Small intestine (tissue), 7 donors: ENCODE results near the gene KMT2C. TPM values are rescaled to one million over a fixed set of nuclear protein-coding genes. Genes with fewer than 3 reads are reported as not detected.
"Not testable (repeated sequence)": the region's sequence is repeated elsewhere in the genome, so short reads cannot be mapped to it uniquely, and the experiment has no call there.

ENCODE experiments used
- DNase-seq, 2 donors: peaks; one replicate each; pipeline versions ENCODE4 v3.0.0 to v3.0.0-alpha.2; 2013
- FAIRE-seq: peaks from 2 replicates; lab custom pipeline; 2012; peaks lifted over from hg19 to GRCh38; lab: Jason Lieb, UNC
- H3K27ac ChIP-seq, 3 donors: one replicate each; pipeline ENCODE4 v1.5.1; 2013; ENCODE audit warnings: low read length in 2 of 3, mild to moderate bottlenecking in 2 of 3, control low read depth in 1 of 3, inconsistent platforms in 1 of 3, low read depth in 1 of 3, moderate library complexity in 1 of 3
- H3K27me3 ChIP-seq, 3 donors: one replicate each; pipeline ENCODE4 v1.6.1; 2013; ENCODE audit warnings: low read length in 3 of 3, inconsistent platforms in 1 of 3; ENCODE audit not compliant: control insufficient read depth in 3 of 3, insufficient read depth in 3 of 3
- H3K36me3 ChIP-seq, 3 donors: one replicate each; pipeline ENCODE4 v1.6.1; 2013; ENCODE audit warnings: low read length in 3 of 3, inconsistent platforms in 1 of 3, low read depth in 1 of 3, mild to moderate bottlenecking in 1 of 3, moderate library complexity in 1 of 3; ENCODE audit not compliant: control insufficient read depth in 3 of 3, insufficient read depth in 2 of 3
- H3K4me1 ChIP-seq, 3 donors: one replicate each; pipeline ENCODE4 v1.6.1; 2013; ENCODE audit warnings: low read length in 2 of 3, inconsistent platforms in 1 of 3, low read depth in 1 of 3, mild to moderate bottlenecking in 1 of 3, moderate library complexity in 1 of 3; ENCODE audit not compliant: control insufficient read depth in 3 of 3, insufficient read depth in 2 of 3
- H3K4me3 ChIP-seq, 3 donors: one replicate each; pipeline ENCODE4 v1.5.1; 2013; ENCODE audit warnings: low read length in 3 of 3, control low read depth in 1 of 3, inconsistent platforms in 1 of 3, low read depth in 1 of 3, mild to moderate bottlenecking in 1 of 3, moderate library complexity in 1 of 3
- H3K9me3 ChIP-seq, 2 donors: one replicate each; pipeline ENCODE4 v1.6.1; 2013; ENCODE audit warnings: low read depth in 1 of 2, low read length in 1 of 2; ENCODE audit not compliant: control insufficient read depth in 2 of 2, insufficient read depth in 1 of 2
- WGBS, 3 donors: extraction: QIAGEN DNeasy Blood & Tissue Kit; methylation state at CpG; one replicate each; pipeline ENCODE4 v1.1.7; 2013; 5-methylcytosine and 5-hydroxymethylcytosine counted together
- polyA plus RNA-seq, 4 donors: library from polyadenylated mRNA; stranded (reverse) in 3 of 4; unstranded in 1 of 4; fragments of 200-250 nt in 3 of 4; fragments of 120-200 nt in 1 of 4; gene quantifications; one replicate each; pipeline versions ENCODE4 v1.2.1 to v1.2.3, GENCODE V29; 2013
- donor health status: healthy with polysubstance abuse.
- donor health status: control.
- donor health status: control.
- donor health status: Bipolar disorder and iron deficiency.
- donor health status: healthy.

Gene KMT2C
- polyA plus RNA-seq, 4 donors = 5.7 to 34.8 (median 8.6) TPM

DNA sequence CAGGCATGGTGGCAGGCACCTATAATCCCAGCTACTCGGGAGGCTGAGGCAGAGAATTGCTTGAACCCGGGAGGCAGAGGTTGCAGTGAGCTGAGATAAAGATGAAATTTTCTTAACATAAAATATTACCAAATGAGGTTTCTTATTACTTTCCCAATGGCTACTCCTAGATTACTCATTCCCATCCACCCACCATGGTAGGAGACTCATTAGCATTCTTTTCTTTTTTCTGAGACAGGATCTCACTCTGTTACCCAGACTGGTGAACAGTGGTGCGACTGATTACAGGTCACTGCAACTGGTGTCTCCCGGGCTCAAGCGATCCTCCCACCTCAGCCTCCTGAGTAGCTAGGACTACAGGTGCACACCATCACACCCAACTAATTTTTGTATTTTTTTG lies 82.5 kb downstream of the KMT2C start:
- H3K36me3 ChIP-seq = peaks cover 2 to 29% (median 4%) of the 10 kb centered on the region in 3 donors
- H3K9me3 ChIP-seq, H3K4me3 ChIP-seq, H3K27me3 ChIP-seq, H3K4me1 ChIP-seq, H3K27ac ChIP-seq, FAIRE-seq, DNase-seq: not testable (repeated sequence)
- 98 to 100% (median 98%) methylated on average over 5 of the region's 5 CpGs for whole genome bisulfite sequencing, 3 donors

DNA sequence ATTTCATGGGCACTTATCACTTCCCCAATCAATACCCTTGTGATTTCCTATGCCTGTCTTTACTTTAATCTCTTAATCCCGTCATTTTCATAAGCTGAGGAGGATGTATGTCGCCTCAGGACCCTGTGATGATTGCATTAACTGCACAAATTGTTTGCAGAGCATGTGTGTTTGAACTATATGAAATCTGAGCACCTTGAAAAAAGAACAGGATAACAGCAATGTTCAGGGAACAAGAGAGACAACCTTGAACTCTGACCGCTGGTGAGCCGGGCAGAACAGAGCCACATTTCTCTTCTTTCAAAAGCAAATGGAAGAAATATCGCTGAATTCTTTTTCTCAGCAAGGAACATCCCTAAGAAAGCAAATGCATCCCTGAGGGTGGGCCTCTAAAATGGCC lies 84.1 kb downstream of the KMT2C start:
- 94 to 95% (median 94%) methylated on average over 5 of the region's 5 CpGs for WGBS, 3 donors
- H3K4me1 ChIP-seq, H3K9me3 ChIP-seq, FAIRE-seq, H3K4me3 ChIP-seq, DNase-seq, H3K27me3 ChIP-seq, H3K27ac ChIP-seq: not testable (repeated sequence)
- peaks cover 2 to 27% (median 4%) of the 10 kb centered on the region in 3 donors for H3K36me3 ChIP-seq

DNA sequence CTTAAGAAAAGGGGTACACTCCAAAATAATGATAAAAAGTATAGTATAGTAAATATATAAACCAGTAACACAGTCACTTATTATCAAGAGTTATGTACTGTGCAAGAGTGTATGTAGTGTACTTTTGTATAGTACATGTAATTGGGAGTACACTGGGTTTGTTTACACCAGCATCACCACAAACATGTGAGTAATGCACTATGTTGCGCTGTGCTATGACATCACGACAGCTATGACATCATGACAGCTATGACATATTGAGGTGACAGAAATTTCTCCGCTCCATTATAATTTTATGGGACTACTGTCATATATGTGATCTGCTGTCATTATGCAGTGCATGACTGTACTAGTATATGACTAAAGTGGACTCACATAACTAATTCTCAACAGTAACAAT lies 84.6 kb downstream of the KMT2C start:
- Histone ChIP-seq H3K4me1 (no peaks in the 10 kb centered on the region), H3K27me3 (no peaks in the 10 kb centered on the region), H3K4me3 (no peak overlapping the region), H3K9me3 (peaks cover 0 to 6% of the 10 kb centered on the region in 2 donors), H3K27ac (no peak overlapping the region), H3K36me3 (peaks cover 2 to 23% (median 4%) of the 10 kb centered on the region in 3 donors)
- WGBS, 3 donors = 97 to 100% (median 98%) methylated on average over 3 of the region's 3 CpGs
- no peak for FAIRE-seq
- DNase-seq = no peak

DNA sequence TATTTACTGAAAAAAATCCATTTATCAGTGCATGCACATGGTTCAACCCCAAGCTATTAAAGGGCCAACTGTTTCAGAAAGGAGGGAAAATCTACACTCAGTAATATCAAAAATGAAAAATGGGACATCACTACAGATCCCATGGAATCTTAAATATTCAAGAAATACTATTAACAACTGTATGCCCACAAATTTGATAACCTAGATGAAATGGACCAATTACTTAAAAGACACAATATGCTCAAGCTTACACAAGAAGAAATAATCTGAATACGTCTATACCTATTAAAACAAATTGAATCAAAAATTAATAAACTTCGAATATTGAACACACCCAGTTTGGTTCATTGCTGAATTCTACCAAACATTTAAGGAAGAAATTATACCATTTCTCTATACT lies 87.9 kb downstream of the KMT2C start:
- no peaks in the 10 kb centered on the region for H3K27me3 ChIP-seq
- no peak overlapping the region for H3K27ac ChIP-seq
- WGBS, 3 donors = 97 to 100% (median 97%) methylated on average over 2 of the region's 2 CpGs
- no peak overlapping the region for H3K4me3 ChIP-seq
- DNase-seq (no peak), FAIRE-seq (no peak)
- H3K4me1 ChIP-seq = no peaks in the 10 kb centered on the region
- H3K36me3 ChIP-seq = peaks cover 0 to 21% (median 2%) of the 10 kb centered on the region in 3 donors
- peaks cover 0 to 6% of the 10 kb centered on the region in 2 donors for H3K9me3 ChIP-seq

DNA sequence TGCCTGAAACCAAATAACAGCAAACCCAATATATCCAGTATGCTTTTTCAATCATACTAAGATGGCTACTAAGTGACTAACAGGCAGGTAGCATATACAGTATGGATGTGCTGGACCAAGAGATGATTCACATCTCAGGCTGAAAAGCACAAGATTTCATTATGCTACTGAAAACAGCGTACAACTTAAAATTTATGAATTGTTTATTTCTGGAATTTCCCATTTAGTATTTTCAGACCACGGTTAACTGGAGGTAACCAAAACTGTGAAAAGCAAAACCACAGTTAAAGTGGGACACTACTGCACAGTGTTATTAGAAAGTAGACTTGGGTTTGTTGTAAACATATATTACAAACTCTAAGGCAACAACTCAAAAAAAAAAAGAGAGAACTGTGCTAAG lies 91.5 kb downstream of the KMT2C start:
- WGBS, 3 donors = 73 to 85% (median 75%) methylated on average over 2 of the region's 2 CpGs

DNA sequence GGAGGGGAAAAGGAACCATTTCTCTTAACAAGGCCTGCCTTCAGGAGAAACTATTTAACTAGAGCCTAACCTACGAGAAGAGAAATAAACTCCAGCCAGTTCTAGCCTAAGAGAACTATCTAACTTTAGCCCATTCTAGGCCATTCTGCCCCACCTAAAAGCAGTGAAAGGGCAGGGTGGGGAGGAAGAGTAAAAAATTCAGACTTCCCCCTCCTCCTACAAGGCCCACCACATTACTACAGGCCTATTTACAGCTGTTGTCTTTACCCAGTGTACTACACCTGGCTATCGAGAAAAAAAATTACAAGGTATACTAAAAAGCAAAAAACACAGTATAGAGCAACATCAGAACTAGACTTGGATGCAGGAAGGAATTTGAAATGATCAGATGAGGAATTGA lies 93.0 kb downstream of the KMT2C start:
- no peaks in the 10 kb centered on the region for H3K27me3 ChIP-seq
- WGBS, 3 donors = 80 to 90% (median 86%) methylated on average over 2 of the region's 2 CpGs
- peaks cover 0 to 9% (median 0%) of the 10 kb centered on the region in 3 donors for H3K36me3 ChIP-seq
- no peaks in the 10 kb centered on the region for H3K9me3 ChIP-seq
- DNase-seq (no peak), FAIRE-seq (no peak)
- no peak overlapping the region for H3K27ac ChIP-seq
- H3K4me1 ChIP-seq = no peaks in the 10 kb centered on the region
- H3K4me3 ChIP-seq = no peak overlapping the region

More for the DNA sequence above, 91.5 kb downstream of the KMT2C start:
- H3K36me3 ChIP-seq = peaks cover 0 to 15% (median 2%) of the 10 kb centered on the region in 3 donors
- no peak overlapping the region for H3K27ac ChIP-seq
- no peak overlapping the region for H3K4me3 ChIP-seq
- FAIRE-seq (no peak), DNase-seq (no peak)
- no peaks in the 10 kb centered on the region for H3K9me3 ChIP-seq
- no peaks in the 10 kb centered on the region for H3K4me1 ChIP-seq
- no peaks in the 10 kb centered on the region for H3K27me3 ChIP-seq

DNA sequence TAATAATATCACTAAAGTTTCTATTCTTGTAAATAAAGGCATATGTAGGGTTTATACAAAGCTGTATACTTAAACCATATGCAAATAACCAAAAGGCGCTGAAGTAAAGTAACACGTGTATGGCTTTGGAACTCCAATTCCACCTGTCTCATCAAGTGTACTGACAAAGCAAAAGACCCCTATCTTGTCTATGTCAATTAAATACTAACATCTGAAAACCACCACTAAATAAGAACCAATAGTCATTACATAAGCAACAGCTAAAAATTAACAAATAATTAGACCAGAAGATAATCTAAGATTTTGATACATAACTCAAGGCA lies 93.9 kb downstream of the KMT2C start:
- no peak overlapping the region for H3K27ac ChIP-seq
- no peaks in the 10 kb centered on the region for H3K9me3 ChIP-seq
- no peaks in the 10 kb centered on the region for H3K27me3 ChIP-seq
- H3K4me3 ChIP-seq = no peak overlapping the region
- H3K36me3 ChIP-seq = peaks cover 0 to 8% (median 0%) of the 10 kb centered on the region in 3 donors
- no peak for DNase-seq
- WGBS, 3 donors = 87 to 91% (median 91%) methylated on average over 2 of the region's 2 CpGs
- no peak for FAIRE-seq
- no peaks in the 10 kb centered on the region for H3K4me1 ChIP-seq

DNA sequence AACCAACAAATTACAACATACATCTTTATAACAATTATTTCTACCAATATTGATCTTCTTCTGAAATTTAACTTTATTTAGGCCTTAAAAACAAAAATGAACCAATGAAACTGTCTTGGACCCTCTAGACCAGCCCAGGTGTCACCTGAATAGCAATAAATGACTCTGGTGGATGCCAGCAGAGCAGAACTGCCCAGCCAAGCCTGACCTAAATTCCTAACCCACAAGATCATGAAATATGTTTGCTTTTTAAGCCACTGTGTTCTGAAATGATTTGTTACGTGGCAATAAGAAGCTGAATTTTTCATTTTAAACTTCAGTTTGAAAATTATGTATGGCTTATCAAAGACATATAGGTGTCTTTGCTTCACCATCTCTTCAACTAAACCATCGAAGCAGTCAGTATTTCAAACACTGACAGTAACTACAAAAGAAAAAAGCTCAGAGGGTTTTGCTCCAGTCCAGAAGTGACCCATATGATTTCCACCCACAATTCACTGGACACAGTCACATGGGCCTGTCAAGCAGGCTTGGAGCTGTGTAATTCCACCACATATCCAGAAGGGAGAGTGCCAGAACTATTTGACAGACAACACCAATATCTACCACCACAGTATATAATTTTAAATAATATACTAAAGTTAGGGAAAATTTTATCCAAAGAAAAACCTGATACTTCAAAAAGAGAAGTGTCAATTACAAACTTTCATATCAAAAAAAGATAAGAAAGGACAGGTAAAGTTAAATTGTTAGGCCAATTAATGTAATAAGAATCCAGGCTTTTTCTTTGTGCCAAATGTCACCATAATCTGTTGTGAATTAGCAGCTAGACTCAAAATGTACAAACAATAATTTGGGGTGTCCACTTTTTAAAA lies 94.5 kb downstream of the KMT2C start:
- Histone ChIP-seq H3K4me1 (no peaks in the 10 kb centered on the region), H3K27ac (no peak overlapping the region), H3K36me3 (peaks cover 0 to 7% (median 0%) of the 10 kb centered on the region in 3 donors), H3K4me3 (no peak overlapping the region), H3K9me3 (no peaks in the 10 kb centered on the region), H3K27me3 (no peaks in the 10 kb centered on the region)
- peak; percentile 54 to 56 for DNase-seq
- 78 to 82% (median 79%) methylated on average over 2 of the region's 2 CpGs for WGBS, 3 donors
- no peak for FAIRE-seq
